ENCODE data around the gene OR52L1.

Gene OR52L1

DNA sequence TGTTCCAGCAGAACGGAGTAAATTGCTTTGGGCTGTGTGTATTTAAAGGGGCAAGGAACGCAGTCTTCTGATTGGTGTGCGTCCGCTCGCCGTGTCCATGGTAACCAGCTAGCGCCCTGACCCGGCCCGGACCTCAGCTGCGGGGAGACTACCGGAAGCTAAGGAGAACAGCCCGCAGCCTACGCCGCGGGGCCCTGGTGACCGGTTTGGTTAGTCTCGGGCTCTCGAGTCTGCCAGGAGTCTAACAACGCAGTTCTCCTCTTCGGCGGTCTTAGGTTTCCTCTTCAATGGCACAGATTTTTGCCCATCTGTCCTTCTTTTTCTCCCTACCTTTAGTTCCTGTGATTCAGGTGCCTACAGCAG lies 48.2 kb downstream of the OR52L1 start:
- no peak for DNase-seq

DNA sequence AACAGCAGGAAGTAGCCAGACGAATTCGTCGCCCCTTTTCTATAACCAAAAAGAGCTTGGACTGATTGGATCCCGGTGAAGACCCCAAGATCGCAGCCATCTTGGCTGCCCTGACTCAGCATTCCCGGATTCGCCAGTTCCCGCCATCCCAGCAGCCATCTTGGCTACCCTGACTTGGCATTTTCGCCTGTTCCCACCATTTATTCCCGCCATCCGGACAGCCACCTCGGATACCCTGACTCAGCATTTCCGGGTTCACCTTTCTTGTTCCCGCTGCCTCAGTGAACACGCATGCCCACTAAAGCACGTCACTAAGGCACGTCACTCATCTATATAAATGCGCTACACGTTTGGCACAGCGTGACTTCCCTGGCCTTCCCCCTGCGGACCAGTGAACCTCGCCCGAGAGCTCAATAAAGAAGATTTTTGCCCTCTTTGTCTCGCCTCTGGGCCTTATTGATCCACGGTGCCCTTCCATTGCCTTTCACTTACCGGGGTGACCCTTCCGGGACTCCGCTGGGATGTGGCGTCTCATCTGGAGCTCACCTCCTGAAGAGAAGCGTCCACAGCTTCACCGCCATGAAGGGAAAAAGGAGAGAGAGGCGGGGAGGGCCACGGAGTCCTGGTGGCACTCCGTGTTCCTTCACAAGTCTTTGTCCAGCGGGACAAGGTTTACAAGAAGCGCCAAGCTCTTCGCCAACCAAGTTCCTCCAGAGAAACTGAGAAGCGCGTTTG lies 48.8 kb downstream of the OR52L1 start:
- no peak for DNase-seq
